C4-2B (cell line): ENCODE data around the gene MMP17.
A peak's percentile ranks its signal among the peaks of the same experiment; 100 is the strongest.

Source experiments
- H3K27ac ChIP-seq: fragments of 450-650 bp; 2 replicates; pipeline ENCODE4 v1.5.1; 2017
- ZFX ChIP-seq: fragments of 450-650 bp; IDR thresholded peaks from 2 replicates; pipeline ENCODE4 v1.6.1; 2017
- TF ChIP-seq, protein P1 (sequence below): fragments of 450-650 bp; conservative IDR thresholded peaks from 2 replicates; pipeline ENCODE4 v1.5.1; 2017; ENCODE audit warnings: mild to moderate bottlenecking

The MMP17 gene

DNA sequence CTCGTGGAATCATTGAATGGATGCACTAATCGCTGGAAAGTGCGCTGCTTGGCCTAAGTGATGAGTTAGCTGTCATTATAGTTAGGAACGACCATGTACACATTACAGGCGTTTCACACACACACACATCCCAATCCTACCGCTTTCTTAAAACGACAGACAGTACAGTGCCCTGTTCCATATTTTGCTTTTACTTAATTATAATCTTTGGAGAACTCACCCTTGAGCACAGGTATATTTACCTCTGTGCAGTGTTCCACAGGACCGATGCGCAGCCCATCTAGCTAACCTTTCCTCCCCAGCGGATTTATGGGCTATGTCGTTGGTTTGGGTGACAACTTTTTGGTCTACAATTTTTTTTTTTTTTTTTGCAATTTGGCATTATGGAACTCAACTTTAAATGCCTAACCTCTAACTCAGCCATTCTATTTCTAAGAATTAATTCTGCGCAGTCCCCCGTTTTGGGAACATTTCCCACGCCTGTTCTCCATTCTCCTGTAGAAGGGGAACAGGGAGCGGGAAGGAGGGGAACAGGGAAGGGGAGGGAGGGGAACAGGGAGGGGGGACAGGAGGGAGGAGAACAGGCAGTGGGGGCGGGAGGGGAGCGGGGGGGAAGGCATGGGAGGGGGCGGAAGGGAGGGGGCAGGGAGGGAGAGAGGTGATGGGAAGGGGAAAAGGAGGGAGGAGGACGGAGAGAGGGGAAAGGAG lies 65.6 kb downstream of the MMP17 start:
- no peak overlapping the region for H3K27ac ChIP-seq
- TF ChIP-seq, protein P1, sequence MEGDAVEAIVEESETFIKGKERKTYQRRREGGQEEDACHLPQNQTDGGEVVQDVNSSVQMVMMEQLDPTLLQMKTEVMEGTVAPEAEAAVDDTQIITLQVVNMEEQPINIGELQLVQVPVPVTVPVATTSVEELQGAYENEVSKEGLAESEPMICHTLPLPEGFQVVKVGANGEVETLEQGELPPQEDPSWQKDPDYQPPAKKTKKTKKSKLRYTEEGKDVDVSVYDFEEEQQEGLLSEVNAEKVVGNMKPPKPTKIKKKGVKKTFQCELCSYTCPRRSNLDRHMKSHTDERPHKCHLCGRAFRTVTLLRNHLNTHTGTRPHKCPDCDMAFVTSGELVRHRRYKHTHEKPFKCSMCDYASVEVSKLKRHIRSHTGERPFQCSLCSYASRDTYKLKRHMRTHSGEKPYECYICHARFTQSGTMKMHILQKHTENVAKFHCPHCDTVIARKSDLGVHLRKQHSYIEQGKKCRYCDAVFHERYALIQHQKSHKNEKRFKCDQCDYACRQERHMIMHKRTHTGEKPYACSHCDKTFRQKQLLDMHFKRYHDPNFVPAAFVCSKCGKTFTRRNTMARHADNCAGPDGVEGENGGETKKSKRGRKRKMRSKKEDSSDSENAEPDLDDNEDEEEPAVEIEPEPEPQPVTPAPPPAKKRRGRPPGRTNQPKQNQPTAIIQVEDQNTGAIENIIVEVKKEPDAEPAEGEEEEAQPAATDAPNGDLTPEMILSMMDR = no peak
- no peak for TF ChIP-seq ZFX

- peak; percentile 44; the same call in 1 of the 2 replicates for TF ChIP-seq ZFX
- TF ChIP-seq, protein P1 = no peak
- H3K27ac ChIP-seq = peak within 1 kb of the TSS; percentile 93
Measured at GRCh38 chr12:131894313-131894860, 66.2 kb downstream of the MMP17 start, which contains the start of gene ULK1. TSS of gene ULK1 (plus strand) at chr12:131894622. CDS start at chr12:131895002, 380 bp downstream.

DNA sequence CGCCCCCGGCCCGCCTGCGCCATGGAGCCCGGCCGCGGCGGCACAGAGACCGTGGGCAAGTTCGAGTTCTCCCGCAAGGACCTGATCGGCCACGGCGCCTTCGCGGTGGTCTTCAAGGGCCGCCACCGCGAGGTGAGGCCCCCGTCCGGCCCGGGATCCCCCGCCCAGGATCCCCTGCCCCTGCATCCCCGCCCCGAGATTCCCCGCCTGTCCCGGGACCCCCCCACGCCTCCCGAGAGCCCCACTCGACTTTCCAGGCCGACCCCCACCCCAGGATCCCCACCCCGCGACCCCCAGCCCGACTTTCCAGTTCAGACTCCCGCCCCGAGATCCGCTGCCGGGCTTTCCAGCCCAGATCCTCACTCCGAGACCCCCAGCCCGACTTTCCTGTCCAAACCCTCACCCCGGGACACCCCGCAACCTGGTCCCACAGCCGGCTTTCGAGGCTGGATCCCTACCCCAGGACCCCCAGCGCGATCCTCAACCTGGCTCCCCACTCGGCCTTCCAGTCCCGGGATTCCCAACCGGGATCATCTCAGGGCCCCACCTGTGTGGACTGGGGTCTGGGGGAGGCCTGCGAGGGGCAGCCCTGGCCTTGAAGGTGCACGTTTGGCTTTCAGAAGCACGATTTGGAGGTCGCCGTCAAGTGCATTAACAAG lies 66.9 kb downstream of the MMP17 start:
- peak overlapping the region; percentile 93 for H3K27ac ChIP-seq
- no peak for TF ChIP-seq ZFX
- TF ChIP-seq, protein P1 = no peak

DNA sequence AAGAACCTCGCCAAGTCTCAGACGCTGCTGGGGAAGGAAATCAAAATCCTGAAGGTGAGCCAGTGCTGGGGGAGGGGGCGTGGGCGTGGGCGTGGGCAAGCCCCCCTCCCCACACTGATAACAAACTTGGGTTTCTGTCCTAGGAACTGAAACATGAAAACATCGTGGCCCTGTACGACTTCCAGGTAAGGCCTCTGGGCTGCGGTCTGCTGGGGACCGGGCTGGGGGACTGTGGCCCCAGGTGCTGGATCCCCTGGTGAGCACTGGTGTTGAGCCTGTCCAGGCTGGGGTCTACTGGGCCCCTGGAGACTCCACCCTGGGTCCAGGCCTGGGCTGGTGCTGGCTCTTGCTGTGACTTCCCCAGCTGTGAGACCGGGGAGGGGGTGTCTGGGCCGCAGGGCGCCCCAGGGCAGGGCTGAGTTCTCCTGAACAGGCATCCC lies 67.5 kb downstream of the MMP17 start:
- H3K27ac ChIP-seq = peak overlapping the region; percentile 93
- no peak for TF ChIP-seq ZFX
- TF ChIP-seq, protein P1 = no peak

DNA sequence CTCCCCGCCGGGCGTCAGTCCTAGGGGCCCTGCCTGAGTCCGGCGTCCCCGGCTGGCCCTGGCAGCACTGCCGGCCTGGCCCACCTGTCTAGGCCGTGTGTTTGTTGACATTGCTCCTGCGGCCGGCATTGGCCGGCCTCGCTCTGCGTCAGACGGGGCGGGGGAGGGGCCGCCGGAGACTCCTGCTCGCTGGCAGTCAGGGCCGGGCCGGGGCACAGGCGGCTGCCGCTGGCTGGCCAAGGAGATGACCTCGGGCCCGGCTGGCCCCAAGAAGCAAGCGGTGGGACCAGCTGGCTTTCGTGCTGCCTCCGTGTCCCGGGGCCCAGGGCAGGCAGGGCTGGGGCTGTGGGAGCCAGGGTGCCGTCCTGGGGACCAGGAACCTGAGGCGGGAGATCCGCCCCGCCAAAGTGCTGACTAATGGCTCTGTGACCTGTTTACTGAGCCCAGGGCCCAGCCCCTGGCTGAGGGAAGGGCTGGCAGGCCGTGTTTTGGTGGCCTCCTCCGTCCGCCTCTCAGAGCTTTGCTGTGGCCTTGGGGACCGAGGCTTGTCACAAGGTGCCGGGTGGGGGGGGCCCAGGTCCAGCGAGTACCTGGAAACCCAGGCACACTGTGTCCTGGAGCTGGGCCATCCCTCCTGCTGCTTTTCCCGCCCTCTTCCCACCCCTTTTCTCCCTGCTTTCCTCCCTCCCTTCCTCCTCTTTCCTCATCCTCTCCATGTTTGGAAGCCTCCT lies 68.1 kb downstream of the MMP17 start:
- peak; percentile 44; the same call in 1 of the 2 replicates for TF ChIP-seq ZFX
- TF ChIP-seq, protein P1 = no peak
- peak overlapping the region; percentile 93 for H3K27ac ChIP-seq

DNA sequence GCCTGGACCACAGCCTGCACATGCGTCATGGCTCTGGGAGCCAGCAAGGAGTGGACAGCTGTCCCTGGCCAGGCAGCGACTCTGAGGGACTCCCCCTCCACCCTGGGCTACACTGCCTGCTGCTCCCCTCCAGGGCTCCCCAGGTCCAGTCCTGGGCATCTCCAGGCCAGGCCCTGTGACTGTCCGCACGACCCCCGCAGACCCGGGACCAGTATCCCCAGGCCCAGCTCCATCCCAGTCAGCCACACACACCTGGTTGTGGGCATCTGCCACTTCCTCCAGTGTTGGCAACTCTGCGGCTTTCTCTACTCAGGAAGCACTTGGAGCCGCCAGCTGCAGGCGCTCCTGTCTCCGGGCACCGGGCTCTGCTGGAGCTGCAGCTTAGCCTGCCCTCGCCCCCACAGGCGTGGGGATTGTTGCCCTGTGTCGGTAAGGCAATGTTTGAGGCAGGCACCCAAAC lies 68.6 kb downstream of the MMP17 start:
- peak overlapping the region; percentile 93 for H3K27ac ChIP-seq
- TF ChIP-seq, protein P1 = no peak
- no peak for TF ChIP-seq ZFX
